Smooth muscle cell (in vitro differentiated cells): ENCODE data around the gene LILRB1. TPM values are rescaled to one million over a fixed set of nuclear protein-coding genes. Genes with fewer than 3 reads are reported as not detected.

Experiments
- DNase-seq: peaks from one replicate; lab custom pipeline; 2025; ENCODE audit not compliant: unreplicated experiment; lab: John Stamatoyannopoulos, UW
- H2AFZ ChIP-seq: fragments of 200-600 bp; sonication (generic); 2 replicates; pipeline ENCODE4 v1.6.0; 2016; ENCODE audit warnings: antibody characterized with exemption, low read depth, mild to moderate bottlenecking
- H3F3A ChIP-seq: fragments of 200-600 bp; sonication (generic); 2 replicates; pipeline ENCODE4 v1.6.0; 2017; ENCODE audit warnings: antibody characterized with exemption, low read depth
- H3K27ac ChIP-seq: fragments of 200-600 bp; sonication (generic); 2 replicates; pipeline ENCODE4 v1.5.1; 2016; ENCODE audit warnings: low read depth, mild to moderate bottlenecking
- H3K27me3 ChIP-seq: fragments of 200-600 bp; sonication (generic); 2 replicates; pipeline ENCODE4 v1.6.1; 2016; ENCODE audit warnings: low read depth, mild to moderate bottlenecking
- H3K36me3 ChIP-seq: fragments of 200-600 bp; sonication (generic); 2 replicates; pipeline ENCODE4 v1.5.1; 2016; ENCODE audit warnings: low read depth
- H3K4me1 ChIP-seq: fragments of 200-600 bp; sonication (generic); 2 replicates; pipeline ENCODE4 v1.5.1; 2016; ENCODE audit warnings: low read depth
- H3K4me2 ChIP-seq: fragments of 200-600 bp; sonication (generic); 2 replicates; pipeline ENCODE4 v1.6.0; 2016; ENCODE audit warnings: mild to moderate bottlenecking
- H3K4me3 ChIP-seq: fragments of 200-600 bp; sonication (generic); 2 replicates; pipeline ENCODE4 v1.5.1; 2016; ENCODE audit warnings: mild to moderate bottlenecking
- H3K79me2 ChIP-seq: fragments of 200-600 bp; sonication (generic); 2 replicates; pipeline ENCODE4 v1.6.0; 2016; ENCODE audit warnings: low read depth, mild to moderate bottlenecking
- H3K9ac ChIP-seq: fragments of 200-600 bp; sonication (generic); 2 replicates; pipeline ENCODE4 v1.6.0; 2016; ENCODE audit warnings: low read depth
- H3K9me3 ChIP-seq: fragments of 200-600 bp; sonication (generic); replicated peaks from 2 replicates; pipeline ENCODE4 v1.5.1; 2016; ENCODE audit warnings: low read depth
- H4K20me1 ChIP-seq: fragments of 200-600 bp; sonication (generic); 2 replicates; pipeline ENCODE4 v1.6.0; 2016; ENCODE audit warnings: low read depth
- CTCF ChIP-seq: fragments of 200-600 bp; sonication (generic); IDR thresholded peaks from 2 replicates; pipeline ENCODE4 v1.5.1; 2017; ENCODE audit warnings: borderline replicate concordance, mild to moderate bottlenecking, antibody characterized with exemption; ENCODE audit not compliant: insufficient read depth, poor library complexity, severe bottlenecking
- WGBS: methylation state at CpG from one replicate; pipeline ENCODE4 v1.1.7; 2016; ENCODE audit warnings: low lambda C conversion rate; 5-methylcytosine and 5-hydroxymethylcytosine counted together
- polyA plus RNA-seq: library from polyadenylated mRNA; unstranded; fragments of >200 nt; fragmentation: Nextera tagmentation; extraction: Ambion mirVana; gene quantifications from 2 replicates; pipeline ENCODE4 v1.2.1, GENCODE V29; 2016
- total RNA-seq: library from RNA; depleted of rRNA; stranded (reverse); fragments of >200 nt; gene quantifications from 2 replicates; pipeline ENCODE4 v1.2.3, GENCODE V29; 2014

The LILRB1 gene
- total and polyA plus RNA-seq, 2 experiments from 2014 or later, result not detected

GRCh38 chr19:54650108-54650655 is 19.9 kb downstream of the LILRB1 start:
- no peak overlapping the region for H3K9ac ChIP-seq
- 76% methylated on average over 6 of the region's 6 CpGs for WGBS
- no peaks in the 10 kb centered on the region for H3K27me3 ChIP-seq
- H3K9me3 ChIP-seq, result no peaks in the 10 kb centered on the region
- H3K4me1 ChIP-seq, result no peaks in the 10 kb centered on the region
- no peak for TF ChIP-seq CTCF
- H4K20me1 ChIP-seq, result no peaks in the 10 kb centered on the region
- H3K4me3 ChIP-seq, result no peak overlapping the region
- H3F3A ChIP-seq, result no peaks in the 10 kb centered on the region
- H2AFZ ChIP-seq, result no peak overlapping the region
- no peak overlapping the region for H3K4me2 ChIP-seq
- H3K27ac ChIP-seq, result no peak overlapping the region
- no peaks in the 10 kb centered on the region for H3K36me3 ChIP-seq
- H3K79me2 ChIP-seq, result no peaks in the 10 kb centered on the region
- DNase-seq, result no peak

- Histone ChIP-seq H4K20me1 (no peaks in the 10 kb centered on the region), H3K4me3 (no peak overlapping the region), H3K36me3 (no peaks in the 10 kb centered on the region), H3K9ac (no peak overlapping the region), H3K4me2 (no peak overlapping the region), H3K9me3 (peaks cover 9% of the 10 kb centered on the region), H3K27me3 (no peaks in the 10 kb centered on the region), H3K79me2 (no peaks in the 10 kb centered on the region), H2AFZ (no peak overlapping the region), H3F3A (no peaks in the 10 kb centered on the region), H3K4me1 (no peaks in the 10 kb centered on the region), H3K27ac (no peak overlapping the region)
- 49% methylated on average over 6 of the region's 6 CpGs for WGBS
- TF ChIP-seq CTCF, result peak; percentile 24
- no peak for DNase-seq
Observed at GRCh38 chr19:54653181-54653809, 23.0 kb downstream of the LILRB1 start.

GRCh38 chr19:54654447-54655321 is 24.4 kb downstream of the LILRB1 start:
- H3K27me3 ChIP-seq, result no peaks in the 10 kb centered on the region
- H3F3A ChIP-seq, result no peaks in the 10 kb centered on the region
- no peak overlapping the region for H3K27ac ChIP-seq
- peaks cover 9% of the 10 kb centered on the region for H3K9me3 ChIP-seq
- H3K4me1 ChIP-seq, result no peaks in the 10 kb centered on the region
- no peak overlapping the region for H2AFZ ChIP-seq
- 83% methylated on average over 14 of the region's 14 CpGs for WGBS
- no peak overlapping the region for H3K4me3 ChIP-seq
- TF ChIP-seq CTCF, result no peak
- H3K79me2 ChIP-seq, result no peaks in the 10 kb centered on the region
- H3K36me3 ChIP-seq, result no peaks in the 10 kb centered on the region
- no peaks in the 10 kb centered on the region for H4K20me1 ChIP-seq
- H3K4me2 ChIP-seq, result no peak overlapping the region
- no peak overlapping the region for H3K9ac ChIP-seq
- DNase-seq, result no peak
